Measurements from ENCODE around the gene KRTAP10-3.

DNA sequence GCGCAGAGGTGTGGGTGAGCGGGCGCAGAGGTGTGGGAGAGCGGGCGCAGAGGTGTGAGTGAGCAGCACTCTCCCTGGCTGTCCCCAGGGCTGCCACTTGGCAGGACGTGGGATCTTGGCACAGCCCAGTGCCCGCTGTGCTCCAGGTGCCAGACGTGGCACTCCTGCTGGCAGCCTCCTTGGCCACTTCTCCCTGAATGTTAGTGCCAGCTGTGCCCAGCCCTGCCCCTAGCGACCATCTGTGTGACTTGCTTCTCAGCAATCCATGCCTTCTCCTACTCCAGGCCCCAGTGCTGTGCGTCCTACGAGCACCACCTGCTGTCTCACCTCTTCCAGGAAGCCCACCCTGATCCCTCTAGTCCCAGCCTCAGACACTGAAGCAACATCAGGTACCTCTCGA is 49.1 kb downstream of the KRTAP10-3 start:
- TF ChIP-seq, protein P1, sequence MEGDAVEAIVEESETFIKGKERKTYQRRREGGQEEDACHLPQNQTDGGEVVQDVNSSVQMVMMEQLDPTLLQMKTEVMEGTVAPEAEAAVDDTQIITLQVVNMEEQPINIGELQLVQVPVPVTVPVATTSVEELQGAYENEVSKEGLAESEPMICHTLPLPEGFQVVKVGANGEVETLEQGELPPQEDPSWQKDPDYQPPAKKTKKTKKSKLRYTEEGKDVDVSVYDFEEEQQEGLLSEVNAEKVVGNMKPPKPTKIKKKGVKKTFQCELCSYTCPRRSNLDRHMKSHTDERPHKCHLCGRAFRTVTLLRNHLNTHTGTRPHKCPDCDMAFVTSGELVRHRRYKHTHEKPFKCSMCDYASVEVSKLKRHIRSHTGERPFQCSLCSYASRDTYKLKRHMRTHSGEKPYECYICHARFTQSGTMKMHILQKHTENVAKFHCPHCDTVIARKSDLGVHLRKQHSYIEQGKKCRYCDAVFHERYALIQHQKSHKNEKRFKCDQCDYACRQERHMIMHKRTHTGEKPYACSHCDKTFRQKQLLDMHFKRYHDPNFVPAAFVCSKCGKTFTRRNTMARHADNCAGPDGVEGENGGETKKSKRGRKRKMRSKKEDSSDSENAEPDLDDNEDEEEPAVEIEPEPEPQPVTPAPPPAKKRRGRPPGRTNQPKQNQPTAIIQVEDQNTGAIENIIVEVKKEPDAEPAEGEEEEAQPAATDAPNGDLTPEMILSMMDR (IDR thresholded peaks at IDR 0.05), result peak; percentile 35 to 68 (median 43)
- TF ChIP-seq POLR2A (IDR thresholded peaks at IDR 0.05) (no peak), POLR2AphosphoS5 (IDR thresholded peaks at IDR 0.05) (no peak)

Measured in breast epithelium (tissue), 3 donors.